HepG2 (cell line): ENCODE measurements around the gene LTB4R. TPM values are rescaled to one million over a fixed set of nuclear protein-coding genes. Genes with fewer than 3 reads are reported as not detected.
A peak's percentile ranks its signal among the peaks of the same experiment; 100 is the strongest.

ENCODE experiments used
- CC2D1A ChIP-seq: sonication (generic); formaldehyde crosslinking; IDR thresholded peaks from 2 replicates; pipeline ENCODE4 v1.8.1; 2023; ENCODE audit warnings: mild to moderate bottlenecking, missing genetic modification reagents
- CREB1 ChIP-seq, 2 experiments: fragments of 450-650 bp in 1 of 2; IDR thresholded peaks; 2 replicates each; pipeline ENCODE4 v1.6.1; 2016 to 2017; ENCODE audit warnings: control low read depth in 1 of 2, mild to moderate bottlenecking in 1 of 2, missing compliant biosample characterization in 1 of 2, missing genetic modification characterization in 1 of 2
- GFI1 ChIP-seq: sonication (generic); formaldehyde crosslinking; IDR thresholded peaks from 2 replicates; pipeline ENCODE4 v1.5.0; 2020; ENCODE audit warnings: missing genetic modification reagents, mild to moderate bottlenecking, borderline replicate concordance
- JUND ChIP-seq: sonication (generic); formaldehyde crosslinking; IDR thresholded peaks from 2 replicates; pipeline ENCODE4 v1.8.0; 2022; ENCODE audit warnings: mild to moderate bottlenecking, missing genetic modification reagents
- KAT2B ChIP-seq: fragments of 150-350 bp; IDR thresholded peaks from 2 replicates; pipeline ENCODE4 v1.6.1; 2014; ENCODE audit warnings: low read depth, low read length, borderline replicate concordance
- MAFK ChIP-seq, 2 experiments: IDR thresholded peaks in 1 of 2; conservative IDR thresholded peaks in 1 of 2; 2 replicates each; pipeline ENCODE4 v1.6.1; 2011; ENCODE audit warnings: improper control_type of control experiment in 2 of 2, low read length in 2 of 2
- MEF2D ChIP-seq: sonication (generic); formaldehyde crosslinking; IDR thresholded peaks from 2 replicates; pipeline ENCODE4 v1.5.1; 2020; ENCODE audit warnings: mild to moderate bottlenecking, missing genetic modification reagents
- MTERF4 ChIP-seq: sonication (generic); formaldehyde crosslinking; IDR thresholded peaks from 2 replicates; pipeline ENCODE4 v1.8.0; 2023; ENCODE audit warnings: mild to moderate bottlenecking, missing genetic modification reagents
- NFE2L2 ChIP-seq: fragments of 150-350 bp; IDR thresholded peaks from 2 replicates; pipeline ENCODE4 v1.6.1; 2014; ENCODE audit warnings: low read length
- NFIB ChIP-seq: sonication (generic); formaldehyde crosslinking; IDR thresholded peaks from 2 replicates; pipeline ENCODE4 v1.9.0; 2021; ENCODE audit warnings: missing genetic modification reagents, mild to moderate bottlenecking, borderline replicate concordance
- NKX3-1 ChIP-seq: sonication (generic); formaldehyde crosslinking; IDR thresholded peaks from 2 replicates; pipeline ENCODE4 v1.5.0; 2020; ENCODE audit warnings: missing genetic modification reagents
- NPAS2 ChIP-seq: sonication (generic); formaldehyde crosslinking; IDR thresholded peaks from 2 replicates; pipeline ENCODE4 v1.8.0; 2022; ENCODE audit warnings: mild to moderate bottlenecking, missing genetic modification reagents, borderline replicate concordance
- SETDB1 ChIP-seq: sonication (generic); formaldehyde crosslinking; IDR thresholded peaks from 2 replicates; pipeline ENCODE4 v1.5.1; 2020; ENCODE audit warnings: missing genetic modification reagents, mild to moderate bottlenecking, borderline replicate concordance
- SRY ChIP-seq: sonication (generic); formaldehyde crosslinking; IDR thresholded peaks from 2 replicates; pipeline ENCODE4 v1.8.0; 2022; ENCODE audit warnings: mild to moderate bottlenecking, missing genetic modification reagents
- TBX2 ChIP-seq: sonication (generic); formaldehyde crosslinking; IDR thresholded peaks from 2 replicates; pipeline ENCODE4 v1.5.0; 2020; ENCODE audit warnings: missing genetic modification reagents, mild to moderate bottlenecking, borderline replicate concordance
- TCF7 ChIP-seq: sonication (generic); IDR thresholded peaks from 2 replicates; pipeline ENCODE4 v1.6.1; 2016; ENCODE audit warnings: antibody characterized with exemption, low read depth
- THAP11 ChIP-seq: IDR thresholded peaks from 2 replicates; pipeline ENCODE4 v1.6.1; 2016; ENCODE audit warnings: missing biosample characterization, missing genetic modification reagents
- ZFP37 ChIP-seq: sonication (generic); formaldehyde crosslinking; IDR thresholded peaks from 2 replicates; pipeline ENCODE4 v1.4.0; 2020; ENCODE audit warnings: missing genetic modification reagents, borderline replicate concordance
- ZNF136 ChIP-seq: sonication (generic); formaldehyde crosslinking; IDR thresholded peaks from 2 replicates; pipeline ENCODE4 v1.8.1; 2022; ENCODE audit warnings: low read depth, mild to moderate bottlenecking, moderate library complexity, missing genetic modification reagents
- ZNF205 ChIP-seq: IDR thresholded peaks from 2 replicates; pipeline ENCODE4 v1.6.1; 2018; ENCODE audit warnings: missing biosample characterization, missing genetic modification reagents
- ZNF274 ChIP-seq: sonication (generic); formaldehyde crosslinking; IDR thresholded peaks from 2 replicates; pipeline ENCODE4 v1.5.1; 2020; ENCODE audit warnings: mild to moderate bottlenecking, missing genetic modification reagents
- ZNF510 ChIP-seq: sonication (generic); formaldehyde crosslinking; IDR thresholded peaks from 2 replicates; pipeline ENCODE4 v1.4.0; 2020; ENCODE audit warnings: low read depth, mild to moderate bottlenecking, missing genetic modification reagents
- ZNF713 ChIP-seq: sonication (generic); formaldehyde crosslinking; IDR thresholded peaks from 2 replicates; pipeline ENCODE4 v1.4.0; 2020; ENCODE audit warnings: mild to moderate bottlenecking, missing genetic modification reagents
- ZNF816 ChIP-seq: sonication (generic); formaldehyde crosslinking; IDR thresholded peaks from 2 replicates; pipeline ENCODE4 v1.8.0; 2022; ENCODE audit warnings: missing genetic modification reagents, mild to moderate bottlenecking, borderline replicate concordance
- polyA plus RNA-seq, 8 experiments: library from polyadenylated mRNA; depleted of rRNA in 3 of 8; stranded (reverse) in 7 of 8; unstranded in 1 of 8; fragments of >200 nt; fragmentation: Illumina TruSeq in 4 of 8; extraction: Trizol in 4 of 8; gene quantifications; 2 replicates each; pipeline versions ENCODE4 v1.2.1 to v1.2.3, GENCODE V29; 2011 to 2016; ENCODE audit warnings: low read depth in 4 of 8, missing spikeins in 1 of 8, mixed read lengths in 1 of 8; ENCODE audit not compliant: insufficient read depth in 1 of 8
- total RNA-seq, 5 experiments: library from RNA; depleted of rRNA; stranded (reverse); fragments of >200 nt; fragmentation: Illumina TruSeq; extraction: Trizol; gene quantifications; 2 replicates each; pipeline ENCODE4 v1.2.3, GENCODE V29; 2016; ENCODE audit warnings: low read depth in 1 of 5
- TF ChIP-seq, protein P1 (sequence below): sonication (generic); formaldehyde crosslinking; IDR thresholded peaks from 2 replicates; pipeline ENCODE4 v1.4.0; 2020; ENCODE audit warnings: low read depth, mild to moderate bottlenecking, missing genetic modification reagents
- TF ChIP-seq, protein P2 (sequence below): sonication (generic); formaldehyde crosslinking; IDR thresholded peaks from 2 replicates; pipeline ENCODE4 v1.4.0; 2020; ENCODE audit warnings: missing genetic modification reagents
- TF ChIP-seq, protein P3 (sequence below): IDR thresholded peaks from 2 replicates; pipeline ENCODE4 v1.6.1; 2016; ENCODE audit warnings: low read depth

The LTB4R gene
- total and polyA plus RNA-seq, 2 of the 13 experiments (the other 11 are each of a cell fraction or from before 2014, with no cell fraction given), result 3.2 to 8.2 TPM

DNA sequence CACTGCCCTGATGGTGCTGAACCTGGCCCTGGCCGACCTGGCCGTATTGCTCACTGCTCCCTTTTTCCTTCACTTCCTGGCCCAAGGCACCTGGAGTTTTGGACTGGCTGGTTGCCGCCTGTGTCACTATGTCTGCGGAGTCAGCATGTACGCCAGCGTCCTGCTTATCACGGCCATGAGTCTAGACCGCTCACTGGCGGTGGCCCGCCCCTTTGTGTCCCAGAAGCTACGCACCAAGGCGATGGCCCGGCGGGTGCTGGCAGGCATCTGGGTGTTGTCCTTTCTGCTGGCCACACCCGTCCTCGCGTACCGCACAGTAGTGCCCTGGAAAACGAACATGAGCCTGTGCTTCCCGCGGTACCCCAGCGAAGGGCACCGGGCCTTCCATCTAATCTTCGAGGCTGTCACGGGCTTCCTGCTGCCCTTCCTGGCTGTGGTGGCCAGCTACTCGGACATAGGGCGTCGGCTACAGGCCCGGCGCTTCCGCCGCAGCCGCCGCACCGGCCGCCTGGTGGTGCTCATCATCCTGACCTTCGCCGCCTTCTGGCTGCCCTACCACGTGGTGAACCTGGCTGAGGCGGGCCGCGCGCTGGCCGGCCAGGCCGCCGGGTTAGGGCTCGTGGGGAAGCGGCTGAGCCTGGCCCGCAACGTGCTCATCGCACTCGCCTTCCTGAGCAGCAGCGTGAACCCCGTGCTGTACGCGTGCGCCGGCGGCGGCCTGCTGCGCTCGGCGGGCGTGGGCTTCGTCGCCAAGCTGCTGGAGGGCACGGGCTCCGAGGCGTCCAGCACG lies 4.7 kb downstream of the LTB4R start (continued):
- TF ChIP-seq MTERF4 (CRISPR knock-in tag) (peak; percentile 99), NFE2L2 (0 out of 2 replicates have a peak, but pooled peaks have one; percentile 11), MEF2D (CRISPR knock-in tag) (peak; percentile 93; the same call in 1 of the 2 replicates), KAT2B (no peak), ZNF205 (CRISPR knock-in tag) (peak; percentile 91), ZFP37 (peak; percentile 98), JUND (peak; percentile 48), ZNF510 (peak; percentile 97), NFIB (no peak), SRY (CRISPR knock-in tag) (peak; percentile 99), ZNF136 (peak; percentile 99), CREB1 (IDR thresholded peaks at IDR 0.05) (0 out of 2 replicates have a peak, but pooled peaks have one; percentile 14), CREB1 (CRISPR knock-in tag; IDR thresholded peaks at IDR 0.05) (no peak), NKX3-1 (peak; percentile 99), TBX2 (CRISPR knock-in tag) (peak; percentile 89), ZNF816 (no peak), MAFK (conservative IDR thresholded peaks at IDR 0.05 in 1 of 2, IDR thresholded peaks at IDR 0.05 in 1 of 2; ENCODE audit: low read length in 2 of 2) (peak; percentile 69 to 87), TCF7 (no peak), SETDB1 (CRISPR knock-in tag) (no peak), ZNF274 (CRISPR knock-in tag) (peak; percentile 99), ZNF713 (CRISPR knock-in tag) (peak; percentile 98), NPAS2 (no peak), CC2D1A (no peak), GFI1 (no peak), THAP11 (peak; percentile 85)
- TF ChIP-seq, protein P1, sequence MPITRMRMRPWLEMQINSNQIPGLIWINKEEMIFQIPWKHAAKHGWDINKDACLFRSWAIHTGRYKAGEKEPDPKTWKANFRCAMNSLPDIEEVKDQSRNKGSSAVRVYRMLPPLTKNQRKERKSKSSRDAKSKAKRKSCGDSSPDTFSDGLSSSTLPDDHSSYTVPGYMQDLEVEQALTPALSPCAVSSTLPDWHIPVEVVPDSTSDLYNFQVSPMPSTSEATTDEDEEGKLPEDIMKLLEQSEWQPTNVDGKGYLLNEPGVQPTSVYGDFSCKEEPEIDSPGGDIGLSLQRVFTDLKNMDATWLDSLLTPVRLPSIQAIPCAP, result peak; percentile 93; the same call in 1 of the 2 replicates
- TF ChIP-seq, protein P2, sequence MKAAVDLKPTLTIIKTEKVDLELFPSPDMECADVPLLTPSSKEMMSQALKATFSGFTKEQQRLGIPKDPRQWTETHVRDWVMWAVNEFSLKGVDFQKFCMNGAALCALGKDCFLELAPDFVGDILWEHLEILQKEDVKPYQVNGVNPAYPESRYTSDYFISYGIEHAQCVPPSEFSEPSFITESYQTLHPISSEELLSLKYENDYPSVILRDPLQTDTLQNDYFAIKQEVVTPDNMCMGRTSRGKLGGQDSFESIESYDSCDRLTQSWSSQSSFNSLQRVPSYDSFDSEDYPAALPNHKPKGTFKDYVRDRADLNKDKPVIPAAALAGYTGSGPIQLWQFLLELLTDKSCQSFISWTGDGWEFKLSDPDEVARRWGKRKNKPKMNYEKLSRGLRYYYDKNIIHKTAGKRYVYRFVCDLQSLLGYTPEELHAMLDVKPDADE, result peak; percentile 97
- TF ChIP-seq, protein P3, sequence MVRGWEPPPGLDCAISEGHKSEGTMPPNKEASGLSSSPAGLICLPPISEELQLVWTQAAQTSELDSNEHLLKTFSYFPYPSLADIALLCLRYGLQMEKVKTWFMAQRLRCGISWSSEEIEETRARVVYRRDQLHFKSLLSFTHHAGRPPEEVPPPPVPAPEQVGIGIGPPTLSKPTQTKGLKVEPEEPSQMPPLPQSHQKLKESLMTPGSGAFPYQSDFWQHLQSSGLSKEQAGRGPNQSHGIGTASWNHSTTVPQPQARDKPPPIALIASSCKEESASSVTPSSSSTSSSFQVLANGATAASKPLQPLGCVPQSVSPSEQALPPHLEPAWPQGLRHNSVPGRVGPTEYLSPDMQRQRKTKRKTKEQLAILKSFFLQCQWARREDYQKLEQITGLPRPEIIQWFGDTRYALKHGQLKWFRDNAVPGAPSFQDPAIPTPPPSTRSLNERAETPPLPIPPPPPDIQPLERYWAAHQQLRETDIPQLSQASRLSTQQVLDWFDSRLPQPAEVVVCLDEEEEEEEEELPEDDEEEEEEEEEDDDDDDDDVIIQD (CRISPR knock-in tag), result peak; percentile 85
